HEK293 (cell line): ENCODE results near the gene RPS6KA4.

Source experiments
- CTCF ChIA-PET: fragments of 350-600 bp; formaldehyde crosslinking; extraction: SDS; loops from one replicate; lab custom pipeline; 2021; ENCODE audit warnings: antibody characterized with exemption; lab: Yijun Ruan, JAX
- POLR2A ChIA-PET: fragments of 300-600 bp; formaldehyde crosslinking; extraction: SDS; loops from one replicate; lab custom pipeline; 2020; ENCODE audit warnings: antibody characterized with exemption, inconsistent platforms; lab: Yijun Ruan, JAX
- H3K27ac ChIP-seq: fragments of 200-500 bp; sonication (Bioruptor generic); 2 replicates; pipeline ENCODE4 v1.5.1; 2014; ENCODE audit warnings: low read depth, low read length, control low read depth, inconsistent platforms; ENCODE audit errors: extremely low read depth
- H3K36me3 ChIP-seq, 2 experiments: fragments of 200-500 bp in 1 of 2; sonication (Bioruptor generic) in 1 of 2; 1 replicate in 1 of 2; 2 replicates in 1 of 2; pipeline ENCODE4 v1.5.1; 2014 to 2017; ENCODE audit warnings: inconsistent platforms in 2 of 2, low read length in 2 of 2; ENCODE audit not compliant: control insufficient read depth in 2 of 2, insufficient read depth in 1 of 2
- H3K4me1 ChIP-seq: fragments of 200-500 bp; sonication (Bioruptor generic); 2 replicates; pipeline ENCODE4 v1.5.1; 2014; ENCODE audit warnings: mild to moderate bottlenecking, low read length, inconsistent platforms; ENCODE audit not compliant: control insufficient read depth, insufficient read depth
- H3K4me3 ChIP-seq: 2 replicates; pipeline ENCODE4 v1.5.1; 2011; ENCODE audit warnings: low read depth, mild to moderate bottlenecking, control low read depth, low read length, moderate library complexity
- H3K9me3 ChIP-seq: fragments of 200-500 bp; sonication (Bioruptor generic); 2 replicates; pipeline ENCODE4 v1.5.1; 2014; ENCODE audit warnings: low read depth, low read length, inconsistent platforms; ENCODE audit not compliant: control insufficient read depth, insufficient read depth
- GFI1B ChIP-seq: fragments of 450-650 bp; formaldehyde crosslinking; IDR thresholded peaks from 2 replicates; pipeline ENCODE4 v1.5.1; 2016; ENCODE audit warnings: missing biosample characterization, missing genetic modification characterization
- SP3 ChIP-seq: fragments of 450-650 bp; formaldehyde crosslinking; IDR thresholded peaks from 2 replicates; pipeline ENCODE4 v1.5.1; 2016; ENCODE audit warnings: missing biosample characterization, missing genetic modification characterization
- ZBTB20 ChIP-seq: fragments of 450-650 bp; formaldehyde crosslinking; IDR thresholded peaks from 2 replicates; pipeline ENCODE4 v1.5.1; 2016; ENCODE audit warnings: missing biosample characterization, missing genetic modification characterization
- ZFHX2 ChIP-seq: fragments of 450-650 bp; formaldehyde crosslinking; conservative IDR thresholded peaks from 2 replicates; pipeline ENCODE4 v1.5.1; 2016; ENCODE audit warnings: missing biosample characterization, missing genetic modification characterization
- ZNF112 ChIP-seq: fragments of 450-650 bp; formaldehyde crosslinking; IDR thresholded peaks from 2 replicates; pipeline ENCODE4 v1.5.0; 2017; ENCODE audit warnings: missing biosample characterization, missing genetic modification characterization
- ZNF121 ChIP-seq: fragments of 450-650 bp; formaldehyde crosslinking; IDR thresholded peaks from 2 replicates; pipeline ENCODE4 v1.5.1; 2016; ENCODE audit warnings: missing biosample characterization, missing genetic modification characterization
- ZNF174 ChIP-seq: fragments of 450-650 bp; formaldehyde crosslinking; IDR thresholded peaks from 2 replicates; pipeline ENCODE4 v1.5.0; 2017; ENCODE audit warnings: missing biosample characterization, mild to moderate bottlenecking, missing genetic modification characterization
- ZNF202 ChIP-seq: fragments of 450-650 bp; formaldehyde crosslinking; IDR thresholded peaks from 2 replicates; pipeline ENCODE4 v1.5.1; 2016; ENCODE audit warnings: missing biosample characterization, missing genetic modification characterization, borderline replicate concordance
- ZNF292 ChIP-seq: fragments of 450-650 bp; formaldehyde crosslinking; IDR thresholded peaks from 2 replicates; pipeline ENCODE4 v1.5.1; 2016; ENCODE audit warnings: low read depth, missing biosample characterization, missing genetic modification characterization, borderline replicate concordance
- ZNF341 ChIP-seq: fragments of 450-650 bp; formaldehyde crosslinking; IDR thresholded peaks from 2 replicates; pipeline ENCODE4; 2016; ENCODE audit warnings: low read depth, missing biosample characterization, missing genetic modification characterization
- ZNF48 ChIP-seq: fragments of 450-650 bp; formaldehyde crosslinking; IDR thresholded peaks from 2 replicates; pipeline ENCODE4 v1.5.1; 2016; ENCODE audit warnings: missing biosample characterization, missing genetic modification characterization
- ZNF544 ChIP-seq: fragments of 450-650 bp; formaldehyde crosslinking; IDR thresholded peaks from 2 replicates; pipeline ENCODE4 v1.5.0; 2017; ENCODE audit warnings: missing biosample characterization, missing genetic modification characterization
- ZNF624 ChIP-seq: fragments of 450-650 bp; formaldehyde crosslinking; IDR thresholded peaks from 2 replicates; pipeline ENCODE4 v1.5.1; 2017; ENCODE audit warnings: missing biosample characterization, missing genetic modification characterization
- ZNF626 ChIP-seq: fragments of 450-650 bp; sonication (Bioruptor Pico); formaldehyde crosslinking; IDR thresholded peaks from 2 replicates; pipeline ENCODE4 v1.5.1; 2018; ENCODE audit warnings: missing biosample characterization, missing genetic modification characterization, inconsistent platforms
- ZNF629 ChIP-seq: fragments of 450-650 bp; formaldehyde crosslinking; IDR thresholded peaks from 2 replicates; pipeline ENCODE4 v1.5.1; 2017; ENCODE audit warnings: missing biosample characterization, missing genetic modification characterization
- ZNF776 ChIP-seq: fragments of 450-650 bp; formaldehyde crosslinking; IDR thresholded peaks from 2 replicates; pipeline ENCODE4 v1.5.0; 2017; ENCODE audit warnings: missing biosample characterization, missing genetic modification characterization, borderline replicate concordance
- TF ChIP-seq, protein P1 (sequence below): sonication (generic); formaldehyde crosslinking; IDR thresholded peaks from 2 replicates; pipeline ENCODE4 v1.8.1; 2022; ENCODE audit warnings: mild to moderate bottlenecking, moderate library complexity, missing genetic modification reagents
- TF ChIP-seq, protein P2 (sequence below): fragments of 450-650 bp; formaldehyde crosslinking; optimal IDR thresholded peaks from 2 replicates; pipeline ENCODE3; 2016; ENCODE audit warnings: missing biosample characterization, mild to moderate bottlenecking, missing genetic modification characterization
- TF ChIP-seq, protein P3 (sequence below): fragments of 450-650 bp; formaldehyde crosslinking; IDR thresholded peaks from 2 replicates; pipeline ENCODE4 v1.5.1; 2016; ENCODE audit warnings: missing biosample characterization, missing genetic modification characterization
- TF ChIP-seq, protein P4 (sequence below): fragments of 450-650 bp; formaldehyde crosslinking; IDR thresholded peaks from 2 replicates; pipeline ENCODE4 v1.5.1; 2016; ENCODE audit warnings: missing biosample characterization, missing genetic modification characterization

Gene RPS6KA4

DNA sequence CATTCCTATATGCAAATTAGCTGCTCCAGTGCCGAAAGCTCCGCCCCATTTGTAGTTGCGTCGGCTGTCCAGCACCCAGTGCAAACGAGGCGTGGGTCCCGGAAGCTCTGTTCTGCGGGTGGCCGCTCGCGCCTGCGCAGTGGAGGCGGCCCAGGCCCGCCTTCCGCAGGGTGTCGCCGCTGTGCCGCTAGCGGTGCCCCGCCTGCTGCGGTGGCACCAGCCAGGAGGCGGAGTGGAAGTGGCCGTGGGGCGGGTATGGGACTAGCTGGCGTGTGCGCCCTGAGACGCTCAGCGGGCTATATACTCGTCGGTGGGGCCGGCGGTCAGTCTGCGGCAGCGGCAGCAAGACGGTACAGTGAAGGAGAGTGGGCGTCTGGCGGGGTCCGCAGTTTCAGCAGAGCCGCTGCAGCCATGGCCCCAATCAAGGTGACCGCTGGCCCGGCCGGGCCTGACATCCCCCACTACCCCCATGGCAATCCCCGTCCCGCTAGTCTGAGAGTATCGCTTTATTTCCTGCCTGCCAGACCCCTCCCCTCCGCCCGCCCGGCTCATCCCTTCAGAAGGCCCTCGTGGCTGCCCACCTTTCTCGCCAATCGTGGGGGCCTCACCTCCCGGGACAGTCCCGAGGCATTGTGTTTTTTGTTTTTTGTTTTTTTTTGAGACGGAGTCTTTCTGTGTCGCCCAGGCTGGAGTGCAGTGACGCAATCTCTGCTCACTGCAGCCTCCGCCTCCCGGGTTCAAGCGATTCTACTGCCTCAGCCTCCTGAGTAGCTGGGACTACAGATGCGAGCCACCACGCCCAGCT, 40.8 kb upstream of the RPS6KA4 start, which contains the start of gene PRDX5 (continued):
- TF ChIP-seq SP3: peak; percentile 64
- TF ChIP-seq GFI1B (tag by site-specific recombination): 0 out of 2 replicates have a peak, but pooled peaks have one; percentile 16
- TF ChIP-seq, protein P1, sequence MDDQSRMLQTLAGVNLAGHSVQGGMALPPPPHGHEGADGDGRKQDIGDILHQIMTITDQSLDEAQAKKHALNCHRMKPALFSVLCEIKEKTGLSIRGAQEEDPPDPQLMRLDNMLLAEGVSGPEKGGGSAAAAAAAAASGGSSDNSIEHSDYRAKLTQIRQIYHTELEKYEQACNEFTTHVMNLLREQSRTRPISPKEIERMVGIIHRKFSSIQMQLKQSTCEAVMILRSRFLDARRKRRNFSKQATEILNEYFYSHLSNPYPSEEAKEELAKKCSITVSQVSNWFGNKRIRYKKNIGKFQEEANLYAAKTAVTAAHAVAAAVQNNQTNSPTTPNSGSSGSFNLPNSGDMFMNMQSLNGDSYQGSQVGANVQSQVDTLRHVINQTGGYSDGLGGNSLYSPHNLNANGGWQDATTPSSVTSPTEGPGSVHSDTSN (CRISPR knock-in tag): peak; percentile 78
- TF ChIP-seq ZNF341 (tag by site-specific recombination): peak; percentile 98
- TF ChIP-seq, protein P2, sequence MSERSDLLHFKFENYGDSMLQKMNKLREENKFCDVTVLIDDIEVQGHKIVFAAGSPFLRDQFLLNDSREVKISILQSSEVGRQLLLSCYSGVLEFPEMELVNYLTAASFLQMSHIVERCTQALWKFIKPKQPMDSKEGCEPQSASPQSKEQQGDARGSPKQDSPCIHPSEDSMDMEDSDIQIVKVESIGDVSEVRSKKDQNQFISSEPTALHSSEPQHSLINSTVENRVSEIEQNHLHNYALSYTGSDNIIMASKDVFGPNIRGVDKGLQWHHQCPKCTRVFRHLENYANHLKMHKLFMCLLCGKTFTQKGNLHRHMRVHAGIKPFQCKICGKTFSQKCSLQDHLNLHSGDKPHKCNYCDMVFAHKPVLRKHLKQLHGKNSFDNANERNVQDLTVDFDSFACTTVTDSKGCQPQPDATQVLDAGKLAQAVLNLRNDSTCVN (tag by site-specific recombination): peak; percentile 64
- peak; percentile 56 for TF ChIP-seq ZNF629
- TF ChIP-seq, protein P3, sequence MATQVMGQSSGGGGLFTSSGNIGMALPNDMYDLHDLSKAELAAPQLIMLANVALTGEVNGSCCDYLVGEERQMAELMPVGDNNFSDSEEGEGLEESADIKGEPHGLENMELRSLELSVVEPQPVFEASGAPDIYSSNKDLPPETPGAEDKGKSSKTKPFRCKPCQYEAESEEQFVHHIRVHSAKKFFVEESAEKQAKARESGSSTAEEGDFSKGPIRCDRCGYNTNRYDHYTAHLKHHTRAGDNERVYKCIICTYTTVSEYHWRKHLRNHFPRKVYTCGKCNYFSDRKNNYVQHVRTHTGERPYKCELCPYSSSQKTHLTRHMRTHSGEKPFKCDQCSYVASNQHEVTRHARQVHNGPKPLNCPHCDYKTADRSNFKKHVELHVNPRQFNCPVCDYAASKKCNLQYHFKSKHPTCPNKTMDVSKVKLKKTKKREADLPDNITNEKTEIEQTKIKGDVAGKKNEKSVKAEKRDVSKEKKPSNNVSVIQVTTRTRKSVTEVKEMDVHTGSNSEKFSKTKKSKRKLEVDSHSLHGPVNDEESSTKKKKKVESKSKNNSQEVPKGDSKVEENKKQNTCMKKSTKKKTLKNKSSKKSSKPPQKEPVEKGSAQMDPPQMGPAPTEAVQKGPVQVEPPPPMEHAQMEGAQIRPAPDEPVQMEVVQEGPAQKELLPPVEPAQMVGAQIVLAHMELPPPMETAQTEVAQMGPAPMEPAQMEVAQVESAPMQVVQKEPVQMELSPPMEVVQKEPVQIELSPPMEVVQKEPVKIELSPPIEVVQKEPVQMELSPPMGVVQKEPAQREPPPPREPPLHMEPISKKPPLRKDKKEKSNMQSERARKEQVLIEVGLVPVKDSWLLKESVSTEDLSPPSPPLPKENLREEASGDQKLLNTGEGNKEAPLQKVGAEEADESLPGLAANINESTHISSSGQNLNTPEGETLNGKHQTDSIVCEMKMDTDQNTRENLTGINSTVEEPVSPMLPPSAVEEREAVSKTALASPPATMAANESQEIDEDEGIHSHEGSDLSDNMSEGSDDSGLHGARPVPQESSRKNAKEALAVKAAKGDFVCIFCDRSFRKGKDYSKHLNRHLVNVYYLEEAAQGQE (tag by site-specific recombination): peak; percentile 90
- TF ChIP-seq ZNF776 (tag by site-specific recombination): no peak
- TF ChIP-seq, protein P4, sequence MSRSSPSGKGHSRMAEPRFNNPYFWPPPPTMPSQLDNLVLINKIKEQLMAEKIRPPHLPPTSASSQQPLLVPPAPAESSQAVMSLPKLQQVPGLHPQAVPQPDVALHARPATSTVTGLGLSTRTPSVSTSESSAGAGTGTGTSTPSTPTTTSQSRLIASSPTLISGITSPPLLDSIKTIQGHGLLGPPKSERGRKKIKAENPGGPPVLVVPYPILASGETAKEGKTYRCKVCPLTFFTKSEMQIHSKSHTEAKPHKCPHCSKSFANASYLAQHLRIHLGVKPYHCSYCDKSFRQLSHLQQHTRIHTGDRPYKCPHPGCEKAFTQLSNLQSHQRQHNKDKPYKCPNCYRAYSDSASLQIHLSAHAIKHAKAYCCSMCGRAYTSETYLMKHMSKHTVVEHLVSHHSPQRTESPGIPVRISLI (tag by site-specific recombination): peak; percentile 80; the same call in 1 of the 2 replicates
- TF ChIP-seq ZBTB20: peak; percentile 46; the same call in 1 of the 2 replicates
- TF ChIP-seq ZFHX2: peak; percentile 29; the same call in 1 of the 2 replicates

DNA sequence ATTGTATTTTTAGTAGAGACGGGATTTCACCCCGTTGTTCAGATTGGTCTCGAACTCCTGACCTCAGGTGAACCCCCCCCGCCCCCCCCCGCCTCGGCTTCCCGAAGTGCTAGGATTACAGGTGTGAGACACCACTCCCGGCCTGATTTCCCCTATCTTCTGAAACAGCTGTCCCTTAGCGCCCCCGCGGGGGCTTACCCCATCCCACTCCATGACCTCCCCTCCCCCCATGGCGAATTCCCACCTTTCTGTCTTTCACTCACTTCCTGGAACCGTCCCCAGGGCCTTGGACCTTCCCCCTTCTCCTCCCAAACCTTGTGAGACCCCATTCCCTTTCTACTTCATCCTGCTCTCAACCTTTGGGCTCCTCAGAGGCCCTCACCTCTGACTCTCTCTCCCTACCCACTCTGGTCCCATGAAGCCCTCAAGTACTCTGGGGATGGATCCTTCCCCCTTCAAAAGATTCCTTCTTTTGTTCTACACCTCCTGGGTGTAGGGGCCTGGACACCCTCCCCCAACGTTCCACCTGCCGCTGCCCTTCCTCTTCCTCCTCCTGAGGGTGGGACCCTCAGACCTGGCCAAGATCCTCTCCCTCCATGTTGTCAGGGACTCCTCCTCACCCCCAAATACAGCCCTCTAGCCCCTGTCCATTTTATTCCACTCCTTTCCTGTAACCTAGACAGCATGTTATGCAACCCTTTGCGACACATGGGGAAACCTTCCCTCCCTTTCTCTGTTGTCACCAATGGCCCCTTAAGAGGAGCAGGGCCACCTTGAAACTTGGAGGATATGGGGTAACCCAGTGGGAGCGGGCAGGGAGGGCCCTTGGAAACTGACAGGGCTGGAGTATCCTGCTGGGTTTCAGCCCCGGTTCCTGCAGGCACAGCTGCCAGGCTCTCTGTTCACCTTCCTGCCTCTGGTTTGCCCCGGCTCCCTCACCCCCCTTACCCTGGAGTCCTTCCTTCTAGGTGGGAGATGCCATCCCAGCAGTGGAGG, 39.9 kb upstream of the RPS6KA4 start:
- H3K4me3 ChIP-seq: peak overlapping the region; percentile 90
- H3K9me3 ChIP-seq: no peaks in the 10 kb centered on the region
- TF ChIP-seq ZNF544 (tag by site-specific recombination) (no peak), ZNF174 (no peak), ZNF626 (no peak), ZNF112 (no peak), ZNF48 (tag by site-specific recombination) (no peak), ZNF292 (tag by site-specific recombination) (no peak), ZNF624 (tag by site-specific recombination) (no peak), ZNF121 (tag by site-specific recombination) (no peak), ZNF202 (tag by site-specific recombination) (no peak)
- CTCF ChIA-PET: interaction anchor here (0.7 to 5.0 kb wide), 6 partner anchors 13 to 39 kb away, joined by 3 to 85 read pairs (median 16); partner anchors contain the start of gene CCDC88B
- no peaks in the 10 kb centered on the region for H3K4me1 ChIP-seq
- POLR2A ChIA-PET: interaction anchor here (1.9 to 4.0 kb wide), 3 partner anchors 13 to 133 kb away, joined by 19 to 43 read pairs (median 22); partner anchors contain the start of genes ESRRA and STIP1
- H3K27ac ChIP-seq: peak overlapping the region; percentile 44
- peaks cover 0 to 62% of the 10 kb centered on the region in 2 experiments; a peak in 1 of 3 replicates for H3K36me3 ChIP-seq
